SH-SY5Y (cell line): ENCODE data around the gene LLGL1.

Source experiments
- GATA2 ChIP-seq: IDR thresholded peaks from 2 replicates; pipeline ENCODE4 v1.6.1; 2011; ENCODE audit warnings: mild to moderate bottlenecking, low read depth, low read length
- GATA3 ChIP-seq: IDR thresholded peaks from 2 replicates; pipeline ENCODE4 v1.6.1; 2011; ENCODE audit warnings: low read depth, mild to moderate bottlenecking, low read length, moderate library complexity

LLGL1 gene

DNA sequence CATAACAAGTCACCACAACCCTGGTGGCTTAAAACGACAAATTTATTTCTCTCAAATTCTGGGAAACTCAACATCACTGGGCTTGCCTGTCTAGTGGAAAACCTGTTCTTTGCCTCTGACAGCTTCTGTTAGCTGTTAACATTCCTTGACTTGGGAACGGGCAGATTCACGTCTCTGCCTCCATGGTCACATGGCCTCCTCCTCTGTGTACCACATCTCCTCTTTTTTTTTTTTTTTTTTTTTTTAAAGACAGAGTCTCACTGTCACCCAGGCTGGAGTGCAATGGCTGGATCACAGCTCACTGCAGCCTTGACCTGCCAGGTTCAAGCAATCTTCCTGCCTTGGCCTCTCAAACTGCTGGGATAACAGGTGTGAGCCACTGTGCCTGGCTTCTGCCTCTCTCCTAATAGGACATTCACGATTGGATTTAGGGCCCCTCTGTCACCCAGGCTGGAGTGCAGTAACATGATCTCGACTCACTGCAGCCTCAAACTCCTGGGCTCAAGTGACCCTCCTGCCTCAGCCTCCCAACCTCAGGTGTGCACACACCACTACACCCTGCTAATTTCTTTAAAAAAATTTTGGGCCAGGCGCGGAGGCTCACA is 11.7 kb upstream of the LLGL1 start:
- no peak for TF ChIP-seq GATA3
- no peak for TF ChIP-seq GATA2

GRCh38 chr17:18217412-18218015 is 7.9 kb upstream of the LLGL1 start:
- TF ChIP-seq GATA3, result no peak

GRCh38 chr17:18218756-18219415 is 6.5 kb upstream of the LLGL1 start:
- no peak for TF ChIP-seq GATA2
- no peak for TF ChIP-seq GATA3

GRCh38 chr17:18224053-18224386 is 1.4 kb upstream of the LLGL1 start:
- TF ChIP-seq GATA3 (no peak), GATA2 (no peak)

DNA sequence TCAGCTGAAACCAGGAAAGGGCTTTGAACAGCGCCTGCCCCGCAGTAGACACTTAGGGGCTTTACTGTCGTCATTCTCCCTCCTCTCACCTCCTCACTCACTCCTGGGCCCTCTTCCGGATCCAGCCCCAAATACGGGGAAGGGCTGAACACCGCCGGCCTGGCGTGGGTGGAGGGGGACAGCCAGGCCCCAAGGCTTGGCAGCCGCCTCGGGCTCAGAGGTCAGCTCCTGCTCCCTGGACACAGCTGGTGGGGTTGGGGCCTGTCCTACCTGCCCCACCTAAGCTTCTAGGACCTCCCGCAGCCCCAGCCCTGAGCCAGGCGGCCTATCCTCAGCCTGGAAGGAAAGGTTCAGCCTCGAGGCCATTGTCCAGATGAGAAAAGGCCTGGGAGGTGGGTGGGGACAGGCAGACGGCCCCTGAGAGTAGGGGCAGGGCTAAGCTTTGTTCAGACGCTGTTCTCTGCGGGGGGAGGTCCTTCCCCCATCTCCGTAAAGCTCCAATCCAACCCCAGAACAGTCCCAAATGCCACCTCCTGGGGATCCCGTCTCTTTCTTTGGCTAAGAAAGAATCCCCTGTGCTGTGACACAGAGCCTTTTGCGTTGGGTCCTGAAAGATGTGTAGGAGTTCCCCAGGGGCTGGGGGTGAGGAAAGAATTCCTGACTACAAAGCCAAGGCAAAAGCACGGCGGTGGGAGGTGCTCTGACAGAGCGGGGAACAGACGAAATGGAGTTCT is 881 bp upstream of the LLGL1 start:
- TF ChIP-seq GATA3 (no peak), GATA2 (no peak)

GRCh38 chr17:18225642-18226283 is 328 bp downstream of the LLGL1 start:
- no peak for TF ChIP-seq GATA3
- no peak for TF ChIP-seq GATA2

- TF ChIP-seq GATA2, result no peak
- no peak for TF ChIP-seq GATA3
Observed at GRCh38 chr17:18226284-18226945, 980 bp downstream of the LLGL1 start.

GRCh38 chr17:18227635-18228034 is 2.2 kb downstream of the LLGL1 start:
- no peak for TF ChIP-seq GATA2
- no peak for TF ChIP-seq GATA3

DNA sequence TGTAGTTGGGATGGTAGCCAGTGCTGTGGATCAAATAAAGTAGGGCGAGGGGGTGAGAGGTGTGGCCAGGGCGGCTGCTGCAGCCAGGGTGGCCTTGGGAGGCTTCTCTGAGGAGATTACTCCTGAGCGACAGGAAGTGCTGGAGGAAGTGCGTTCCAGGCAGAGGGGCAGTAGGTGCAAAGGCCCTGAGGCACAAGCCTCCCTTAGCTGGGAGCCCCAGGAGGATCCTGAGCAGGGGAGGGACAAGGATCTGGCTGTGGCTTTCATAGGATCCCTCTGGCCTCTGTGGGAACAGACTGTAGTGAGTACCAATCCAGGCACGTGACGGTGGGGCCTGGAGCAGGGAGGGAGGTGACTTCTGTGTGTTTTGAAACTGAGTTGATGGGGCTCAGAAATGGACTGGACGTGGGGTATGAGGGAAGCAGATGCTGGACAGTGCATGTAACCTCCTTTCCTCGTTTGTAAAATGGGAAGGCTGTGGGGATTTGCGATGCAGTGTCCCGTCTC is 2.8 kb downstream of the LLGL1 start:
- no peak for TF ChIP-seq GATA2
- TF ChIP-seq GATA3, result no peak

GRCh38 chr17:18229254-18229653 is 3.8 kb downstream of the LLGL1 start:
- TF ChIP-seq GATA2 (no peak), GATA3 (no peak)

GRCh38 chr17:18229771-18230170 is 4.3 kb downstream of the LLGL1 start:
- TF ChIP-seq GATA2 (no peak), GATA3 (no peak)

DNA sequence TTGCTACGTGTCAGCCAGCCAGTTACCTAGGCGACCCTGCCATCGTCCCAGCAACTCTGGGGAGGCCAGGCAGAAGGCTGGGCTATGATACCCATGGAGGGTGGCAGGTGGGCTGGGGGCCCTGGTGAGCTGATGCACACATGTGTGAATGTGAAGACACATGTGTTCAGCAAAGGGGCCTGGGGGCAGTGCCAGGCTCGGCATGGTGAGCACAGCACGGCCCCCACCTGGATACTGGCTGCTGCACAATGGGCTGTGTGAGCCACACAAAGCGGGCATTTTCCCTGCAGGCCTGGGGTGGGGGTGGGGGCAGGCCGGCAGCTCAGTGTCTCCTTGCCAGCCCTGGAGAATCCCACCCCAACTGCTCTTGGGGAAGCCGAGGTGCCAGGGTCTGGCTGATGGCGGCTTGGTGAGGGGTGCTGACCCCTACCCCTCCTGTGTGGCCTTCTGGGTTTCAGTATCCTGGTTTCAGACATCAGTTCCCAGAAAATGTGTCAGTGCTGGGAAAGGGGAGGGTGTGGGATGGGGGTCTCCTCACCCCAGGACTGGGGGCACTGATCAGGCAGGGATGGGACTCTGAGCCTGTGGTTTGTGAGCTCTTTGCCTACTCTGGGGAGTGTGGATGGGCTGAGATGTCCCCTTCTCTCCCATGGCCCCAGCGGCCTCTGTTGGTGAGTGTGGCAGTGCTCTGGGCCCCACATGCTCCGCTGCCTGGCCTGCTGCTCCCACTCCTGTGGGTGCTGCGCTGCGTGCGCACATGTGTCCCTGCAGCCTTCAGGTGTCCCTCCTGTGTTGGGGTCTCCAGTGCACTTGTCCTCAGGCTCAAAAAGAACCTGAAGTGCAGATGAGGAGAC is 5.1 kb downstream of the LLGL1 start:
- TF ChIP-seq GATA2, result no peak
- TF ChIP-seq GATA3, result no peak

DNA sequence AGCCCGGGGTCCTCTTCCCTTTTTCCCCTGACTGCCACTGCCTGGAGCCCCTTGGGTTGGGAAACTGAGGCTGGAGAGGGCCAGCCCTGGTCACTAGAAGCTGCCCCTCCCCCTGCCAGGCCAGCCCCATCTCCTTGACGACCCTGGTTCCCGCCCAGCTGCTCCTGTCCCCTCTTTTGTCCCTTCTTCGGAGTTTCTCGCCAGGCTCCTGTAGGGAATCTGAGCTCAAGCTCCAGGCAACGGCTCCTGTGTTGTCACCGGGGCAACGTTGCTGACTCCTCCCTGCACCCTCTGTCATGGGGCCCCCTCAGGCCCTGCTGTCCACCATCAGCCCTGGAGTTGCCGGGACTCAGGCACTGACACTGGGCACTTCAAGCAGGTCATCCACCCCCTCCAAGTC is 5.7 kb downstream of the LLGL1 start:
- TF ChIP-seq GATA3 (no peak), GATA2 (no peak)
